Right lobe of liver (tissue), 6 donors: ENCODE data around the gene SNX21. TPM values are rescaled to one million over a fixed set of nuclear protein-coding genes. Genes with fewer than 3 reads are reported as not detected.

Experiments used
- ATAC-seq, 4 donors: fragments of 200-7000 bp; cut with Tn5 transposase; one replicate each; pipeline ENCODE4 v1.9.1; 2020; ENCODE audit warnings: mild to moderate bottlenecking in 4 of 4, moderate library complexity in 4 of 4
- DNase-seq, 3 donors: peaks; one replicate each; pipeline ENCODE4 v3.0.0-alpha.2; 2020
- H3K27ac ChIP-seq, 3 donors: fragments of 200-600 bp; one replicate each; pipeline ENCODE4 v1.8.0; 2022
- H3K27me3 ChIP-seq, 2 donors: fragments of 200-600 bp; one replicate each; pipeline ENCODE4 v1.8.0; 2022
- H3K36me3 ChIP-seq, 4 donors: fragments of 200-600 bp; sonication (generic) in 1 of 4; one replicate each; pipeline versions ENCODE4 v1.5.1 to v1.8.0; 2017 to 2022; ENCODE audit warnings: control low read depth in 1 of 4
- H3K4me1 ChIP-seq, 4 donors: fragments of 200-600 bp; sonication (generic) in 1 of 4; one replicate each; pipeline versions ENCODE4 v1.5.1 to v1.8.0; 2017 to 2022; ENCODE audit warnings: control low read depth in 1 of 4
- H3K4me3 ChIP-seq, 3 donors: fragments of 200-600 bp; one replicate each; pipeline ENCODE4 v1.8.0; 2022
- H3K9me3 ChIP-seq, 4 donors: fragments of 200-600 bp; sonication (generic) in 1 of 4; one replicate each; pipeline versions ENCODE4 v1.5.1 to v1.8.0; 2017 to 2022; ENCODE audit warnings: control low read depth in 1 of 4
- CTCF ChIP-seq, 4 donors: fragments of 200-600 bp in 3 of 4; fragments of 450-650 bp in 1 of 4; IDR thresholded peaks; one replicate each; pipeline versions ENCODE4 v1.5.1 to v1.8.0; 2016 to 2022; ENCODE audit warnings: antibody characterized with exemption in 4 of 4, mild to moderate bottlenecking in 2 of 4
- POLR2A ChIP-seq: fragments of 450-650 bp; IDR thresholded peaks from one replicate; pipeline ENCODE4 v1.6.1; 2017; ENCODE audit warnings: antibody characterized with exemption, mild to moderate bottlenecking
- WGBS: methylation state at CpG from one replicate; pipeline ENCODE4 v1.1.6; 2018; ENCODE audit warnings: low coverage, low lambda C conversion rate; ENCODE audit not compliant: insufficient coverage; ENCODE audit errors: missing lambda C conversion rate; 5-methylcytosine and 5-hydroxymethylcytosine counted together
- intact Hi-C, 2 donors: fragments of 100-400 bp; cut with DNase I; formaldehyde crosslinking; loops; one replicate each; pipeline versions ENCODE4 v1.11.2 to v1.14.1; 2022
- total RNA-seq, 6 experiments: library from RNA; depleted of rRNA in 2 of 6; stranded (reverse); fragments of >200 nt in 2 of 6; fragmentation: NEBNext Ultra II Directional in 3 of 6; extraction: Animal tissue kit (Norgen Biotek cat#: 25700) in 3 of 6; gene quantifications; one replicate each; pipeline versions ENCODE4 v1.1.0 to v1.2.4, GENCODE V29; 2016 to 2023
- donor health status: DM: no; HTN: yes; CAD: no.
- donor health status: DM: no; HTN: no; CAD: no.
- donor health status: DM: no; HTN: no; CAD: no.
- donor health status: DM: no; HTN: yes; CAD: no.
- donor health status: DM: no; HTN: yes; CAD: no.

SNX21 gene
- total RNA-seq, 6 experiments from 2014 or later = 3.4 to 21.8 (median 6.8) TPM

DNA sequence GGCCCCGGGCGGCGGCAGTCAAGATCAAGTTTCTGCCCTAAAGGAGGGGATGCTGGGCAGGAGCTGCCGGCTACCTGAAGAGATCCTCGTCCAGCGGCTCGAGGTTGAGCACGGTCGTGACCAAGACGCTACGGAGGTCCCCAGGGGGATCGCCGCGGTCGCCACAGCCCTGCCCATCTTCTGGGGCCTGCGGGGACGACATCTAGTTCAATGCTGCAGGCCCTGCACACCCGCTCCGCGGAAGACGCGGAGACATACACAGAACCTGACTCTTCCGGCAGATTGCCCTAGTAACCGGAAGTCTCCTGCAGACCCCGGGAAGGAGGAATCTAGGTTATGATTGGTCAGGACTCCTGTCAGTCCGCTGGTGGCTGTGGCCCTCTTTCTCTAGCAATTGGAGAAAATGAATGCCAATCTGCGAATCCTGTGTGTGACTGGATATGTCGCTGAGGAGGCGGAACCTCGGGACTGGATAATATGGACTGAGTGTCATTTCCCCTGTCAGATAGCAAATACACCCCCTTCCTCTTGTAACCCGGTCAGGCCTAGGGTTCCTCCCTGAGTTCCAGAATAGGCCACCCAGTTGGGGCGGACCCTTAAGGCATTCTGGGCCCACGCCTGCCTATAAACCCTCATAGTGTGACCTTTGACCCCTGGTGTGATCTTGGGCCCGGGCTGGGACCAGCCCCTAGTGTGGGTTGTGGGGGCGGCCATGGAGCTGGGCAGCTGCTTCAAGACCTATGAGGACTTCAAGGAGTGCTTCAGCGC lies 23.7 kb downstream of the SNX21 start, which contains the start of the genes ACOT8 and ZSWIM3:
ACOT8 (minus strand) TSS at position 279 of the 768 bp plus-strand sequence; CDS start at position 202, 77 bp downstream.
ZSWIM3 (plus strand) TSS at position 501 of the 768 bp plus-strand sequence; CDS start at position 713, 212 bp downstream.
- H3K27ac ChIP-seq = peak within 1 kb of the TSS; percentile 64 to 86 (median 69)

GRCh38 chr20:45857882-45858216 lies 24.2 kb downstream of the SNX21 start:
- Histone ChIP-seq H3K36me3 (no peaks in the 10 kb centered on the region), H3K27me3 (no peaks in the 10 kb centered on the region)
- intact Hi-C loops = no loop called here

More for the DNA sequence above, 23.7 kb downstream of the SNX21 start, which contains the start of the genes ACOT8 and ZSWIM3:
- Histone ChIP-seq H3K36me3 (no peaks in the 10 kb centered on the region), H3K4me1 (peaks cover 0 to 21% (median 8%) of the 10 kb centered on the region in 4 donors), H3K27me3 (no peaks in the 10 kb centered on the region), H3K9me3 (no peaks in the 10 kb centered on the region), H3K4me3 (peak within 1 kb of the TSS; percentile 92 to 93 (median 93))
- ATAC-seq (peak; percentile 98 to 100 (median 99)), DNase-seq (peak; percentile 86 to 99 (median 91))
- intact Hi-C loops = no loop called here
- TF ChIP-seq POLR2A (peak; percentile 97), CTCF (IDR thresholded peaks at IDR 0.05) (no peak)
- 0% methylated on average over 14 of the region's 36 CpGs for WGBS

DNA sequence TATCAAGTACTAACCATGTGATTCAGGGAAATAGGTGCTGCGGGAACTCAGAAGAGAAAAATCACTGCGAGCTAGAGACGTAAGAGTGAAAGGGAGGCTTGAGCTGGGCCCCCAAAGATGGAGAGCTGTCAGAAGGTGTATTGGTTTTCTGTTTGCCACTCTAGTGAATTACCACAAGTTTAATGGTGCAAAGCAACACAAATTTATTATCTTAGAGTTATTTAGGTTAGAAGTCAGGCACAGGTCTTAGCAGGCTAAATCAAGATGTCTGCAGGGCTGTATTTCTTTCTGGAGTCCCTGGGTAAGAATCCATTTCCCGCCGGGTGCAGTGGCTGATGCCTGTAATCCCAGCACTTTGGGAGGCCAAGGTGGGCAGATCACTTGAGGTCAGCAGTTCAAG lies 26.3 kb downstream of the SNX21 start:
- Histone ChIP-seq H3K27me3 (no peaks in the 10 kb centered on the region), H3K27ac (no peak overlapping the region), H3K36me3 (no peaks in the 10 kb centered on the region), H3K4me3 (no peak overlapping the region), H3K9me3 (no peaks in the 10 kb centered on the region), H3K4me1 (peaks cover 0 to 21% (median 8%) of the 10 kb centered on the region in 4 donors)
- TF ChIP-seq POLR2A (no peak), CTCF (IDR thresholded peaks at IDR 0.05) (no peak)
- DNase-seq = no peak
- ATAC-seq = no peak
- WGBS = 96% methylated on average over 4 of the region's 5 CpGs
- intact Hi-C loops = no loop called here

More at GRCh38 chr20:45857882-45858216, 24.2 kb downstream of the SNX21 start:
- Histone ChIP-seq H3K4me1 (peaks cover 0 to 21% (median 8%) of the 10 kb centered on the region in 4 donors), H3K9me3 (no peaks in the 10 kb centered on the region), H3K27ac (peak overlapping the region; percentile 64 to 86 (median 69)), H3K4me3 (peak overlapping the region; percentile 92 to 93 (median 93))
- ATAC-seq = peak in 3 of 4 donors; percentile 10 to 31 (median 23)
- peak in 1 of 3 donors; percentile 55 for DNase-seq
- 17% methylated on average over 1 of the region's 13 CpGs for WGBS
- TF ChIP-seq POLR2A = no peak
- TF ChIP-seq CTCF (IDR thresholded peaks at IDR 0.05) = no peak

GRCh38 chr20:45860560-45861220 lies 27.1 kb downstream of the SNX21 start:
- TF ChIP-seq POLR2A = no peak
- TF ChIP-seq CTCF (IDR thresholded peaks at IDR 0.05) = no peak
- Histone ChIP-seq H3K36me3 (no peaks in the 10 kb centered on the region), H3K4me3 (no peak overlapping the region), H3K4me1 (peaks cover 0 to 17% (median 5%) of the 10 kb centered on the region in 4 donors), H3K9me3 (no peaks in the 10 kb centered on the region), H3K27me3 (no peaks in the 10 kb centered on the region), H3K27ac (no peak overlapping the region)
- 67% methylated on average over 6 of the region's 7 CpGs for WGBS
- ATAC-seq (no peak), DNase-seq (no peak)
- intact Hi-C loops = no loop called here
